Measurements from ENCODE around the gene LRRC36.
"Not testable (repeated sequence)": the region's sequence is repeated elsewhere in the genome, so short reads cannot be mapped to it uniquely, and the experiment has no call there.

LRRC36 gene

GRCh38 chr16:67346341-67346740 is 19.7 kb downstream of the LRRC36 start:
- no peak for DNase-seq (ENCODE audit: low read depth)

GRCh38 chr16:67349172-67349571 is 22.6 kb downstream of the LRRC36 start:
- no peak for DNase-seq (ENCODE audit: low read depth)

- DNase-seq (ENCODE audit: low read depth) = no peak
Observed at GRCh38 chr16:67350324-67350723, 23.7 kb downstream of the LRRC36 start.

- DNase-seq (ENCODE audit: low read depth) = not testable (repeated sequence)
Observed at GRCh38 chr16:67352463-67352862, 25.8 kb downstream of the LRRC36 start.

GRCh38 chr16:67356396-67356795 is 29.8 kb downstream of the LRRC36 start:
- no peak for DNase-seq (ENCODE audit: low read depth)

- no peak for DNase-seq (ENCODE audit: low read depth)
Observed at GRCh38 chr16:67357561-67357960, 30.9 kb downstream of the LRRC36 start.

- DNase-seq (ENCODE audit: low read depth) = not testable (repeated sequence)
Observed at GRCh38 chr16:67359540-67360269, 33.1 kb downstream of the LRRC36 start.

GRCh38 chr16:67361038-67361437 is 34.4 kb downstream of the LRRC36 start:
- no peak for DNase-seq (ENCODE audit: low read depth)

- DNase-seq (ENCODE audit: low read depth) = no peak
Observed at GRCh38 chr16:67364600-67365235, 38.1 kb downstream of the LRRC36 start.

- DNase-seq (ENCODE audit: low read depth) = no peak
Observed at GRCh38 chr16:67370661-67371060, 44.0 kb downstream of the LRRC36 start.

- no peak for DNase-seq (ENCODE audit: low read depth)
Observed at GRCh38 chr16:67372664-67373063, 46.0 kb downstream of the LRRC36 start.

GRCh38 chr16:67376012-67376411 is 49.4 kb downstream of the LRRC36 start:
- not testable (repeated sequence) for DNase-seq (ENCODE audit: low read depth)

- DNase-seq (ENCODE audit: low read depth) = no peak
Observed at GRCh38 chr16:67378642-67379041, 52.0 kb downstream of the LRRC36 start.

GRCh38 chr16:67383284-67383683 is 56.7 kb downstream of the LRRC36 start:
- DNase-seq (ENCODE audit: low read depth) = no peak

GRCh38 chr16:67384778-67385510 is 58.3 kb downstream of the LRRC36 start:
- DNase-seq (ENCODE audit: low read depth) = no peak

GRCh38 chr16:67386861-67387455 is 60.3 kb downstream of the LRRC36 start:
- DNase-seq (ENCODE audit: low read depth) = no peak

GRCh38 chr16:67387479-67388079 is 61.0 kb downstream of the LRRC36 start:
- no peak for DNase-seq (ENCODE audit: low read depth)

- no peak for DNase-seq (ENCODE audit: low read depth)
Observed at GRCh38 chr16:67388191-67388590, 61.6 kb downstream of the LRRC36 start.

GRCh38 chr16:67388591-67388990 is 62.0 kb downstream of the LRRC36 start:
- DNase-seq (ENCODE audit: low read depth) = no peak

GRCh38 chr16:67389911-67390815 is 63.5 kb downstream of the LRRC36 start:
- no peak for DNase-seq (ENCODE audit: low read depth)

GRCh38 chr16:67390816-67391423 is 64.3 kb downstream of the LRRC36 start:
- no peak for DNase-seq (ENCODE audit: low read depth)

Measured in activated T-cell treated with anti-CD3 and anti-CD28 coated beads for 1 hour (primary cell).